ENCODE results near the gene ANGPTL7.
"Not testable (repeated sequence)": the region's sequence is repeated elsewhere in the genome, so short reads cannot be mapped to it uniquely, and the experiment has no call there.

- not testable (repeated sequence) for TF ChIP-seq CTCF (IDR thresholded peaks at IDR 0.05); EP300 (IDR thresholded peaks at IDR 0.05); POLR2A (IDR thresholded peaks at IDR 0.05; ENCODE audit: low read depth); POLR2AphosphoS5 (IDR thresholded peaks at IDR 0.05)
Measured at GRCh38 chr1:11162752-11163151, 26.4 kb upstream of the ANGPTL7 start.
